Activated naive CD4-positive, alpha-beta T cell treated with anti-CD3 and anti-CD28 coated beads for 36 hours (primary cell): Measurements from ENCODE around the gene SYCP3. TPM values are rescaled to one million over a fixed set of nuclear protein-coding genes. Genes with fewer than 3 reads are reported as not detected.

ENCODE experiments used
- CTCF ChIA-PET: fragments of 350-600 bp; sonication (Branson Sonifier 250); formaldehyde crosslinking; loops from one replicate; lab custom pipeline; 2021; ENCODE audit warnings: antibody characterized with exemption; lab: Charles Lee
- DNase-seq: peaks from one replicate; pipeline ENCODE4 v3.0.0-alpha.2; 2020
- H3K27ac Mint-ChIP-seq: one replicate; pipeline ENCODE4 v1.8.0; 2021; ENCODE audit warnings: mild to moderate bottlenecking, mixed read lengths
- H3K27me3 Mint-ChIP-seq: one replicate; pipeline ENCODE4 v1.8.0; 2021; ENCODE audit warnings: low read depth, mixed read lengths
- H3K36me3 Mint-ChIP-seq: one replicate; pipeline ENCODE4 v1.8.0; 2021; ENCODE audit warnings: low read depth, mixed read lengths
- H3K4me1 Mint-ChIP-seq: one replicate; pipeline ENCODE4 v1.8.0; 2021; ENCODE audit warnings: low read depth, mixed read lengths
- H3K4me3 Mint-ChIP-seq: one replicate; pipeline ENCODE4 v1.8.0; 2021; ENCODE audit warnings: mild to moderate bottlenecking, moderate library complexity, mixed read lengths
- H3K9me3 Mint-ChIP-seq: one replicate; pipeline ENCODE4 v1.8.0; 2021; ENCODE audit warnings: mixed read lengths
- intact Hi-C: fragments of 100-400 bp; cut with micrococcal nuclease; formaldehyde crosslinking; loops from one replicate; pipeline ENCODE4 v1.15.1; 2023
- total RNA-seq, 2 experiments: library from RNA; stranded (reverse); gene quantifications; one replicate each; pipeline ENCODE4 v1.2.3, GENCODE V29; 2021

SYCP3 gene
- total RNA-seq, 2 experiments from 2014 or later = not detected

- CTCF ChIA-PET = interaction anchor here (2.9 to 3.5 kb wide), 2 partner anchors 54 to 65 kb away, joined by 17 to 23 read pairs; partner anchors contain the start of gene GNPTAB
- no peaks in the 10 kb centered on the region for H3K36me3 Mint-ChIP-seq
- H3K9me3 Mint-ChIP-seq = no peaks in the 10 kb centered on the region
- no peak for DNase-seq
- H3K27me3 Mint-ChIP-seq = no peaks in the 10 kb centered on the region
- intact Hi-C loops = loop anchor here (10.0 kb wide), 1 partner anchor 709 kb away; the partner anchor contains the start of gene IGF1
- H3K4me3 Mint-ChIP-seq = no peak overlapping the region
- no peak overlapping the region for H3K27ac Mint-ChIP-seq
- H3K4me1 Mint-ChIP-seq = peaks cover 4% of the 10 kb centered on the region
Measured at GRCh38 chr12:101775816-101776215, 36.6 kb upstream of the SYCP3 start.

GRCh38 chr12:101773650-101774162 is 34.4 kb upstream of the SYCP3 start:
- Mint-ChIP-seq H3K4me1 (peaks cover 4% of the 10 kb centered on the region), H3K36me3 (no peaks in the 10 kb centered on the region), H3K4me3 (no peak overlapping the region), H3K9me3 (no peaks in the 10 kb centered on the region), H3K27me3 (no peaks in the 10 kb centered on the region), H3K27ac (no peak overlapping the region)
- CTCF ChIA-PET = interaction anchor here (0.5 to 3.7 kb wide), 19 partner anchors 8 to 290 kb away, joined by 3 to 83 read pairs (median 3); partner anchors contain the start of gene GNPTAB
- intact Hi-C loops = loop anchor here (1.0 to 10.0 kb wide), 5 partner anchors 58 to 711 kb away; partner anchors contain the start of gene IGF1
- DNase-seq = peak; percentile 78

- DNase-seq = no peak
- H3K36me3 Mint-ChIP-seq = no peaks in the 10 kb centered on the region
Measured at GRCh38 chr12:101772012-101772775, 32.9 kb upstream of the SYCP3 start.

GRCh38 chr12:101769865-101770264 is 30.6 kb upstream of the SYCP3 start:
- peaks cover 4% of the 10 kb centered on the region for H3K4me1 Mint-ChIP-seq
- peaks cover 1% of the 10 kb centered on the region for H3K36me3 Mint-ChIP-seq
- intact Hi-C loops = loop anchor here (5.0 to 10.0 kb wide), 2 partner anchors 358 to 715 kb away; partner anchors contain the start of gene IGF1
- no peak overlapping the region for H3K4me3 Mint-ChIP-seq
- CTCF ChIA-PET = interaction anchor here (0.8 to 3.5 kb wide), 5 partner anchors 10 to 70 kb away, joined by 3 to 16 read pairs (median 5); partner anchors contain the start of gene GNPTAB
- no peak overlapping the region for H3K27ac Mint-ChIP-seq
- H3K27me3 Mint-ChIP-seq = no peaks in the 10 kb centered on the region
- DNase-seq = no peak
- H3K9me3 Mint-ChIP-seq = no peaks in the 10 kb centered on the region

More at GRCh38 chr12:101772012-101772775, 32.9 kb upstream of the SYCP3 start:
- no peaks in the 10 kb centered on the region for H3K27me3 Mint-ChIP-seq
- no peak overlapping the region for H3K4me3 Mint-ChIP-seq
- intact Hi-C loops = loop anchor here (5.0 to 10.0 kb wide), 2 partner anchors 360 to 713 kb away; partner anchors contain the start of gene IGF1
- CTCF ChIA-PET = interaction anchor here (0.8 to 3.7 kb wide), 11 partner anchors 12 to 289 kb away, joined by 3 to 83 read pairs (median 9); partner anchors contain the start of gene GNPTAB
- no peak overlapping the region for H3K27ac Mint-ChIP-seq
- peaks cover 4% of the 10 kb centered on the region for H3K4me1 Mint-ChIP-seq
- no peaks in the 10 kb centered on the region for H3K9me3 Mint-ChIP-seq

GRCh38 chr12:101768781-101769180 is 29.5 kb upstream of the SYCP3 start:
- CTCF ChIA-PET = interaction anchor here (1.6 to 3.5 kb wide), 3 partner anchors 11 to 71 kb away, joined by 5 to 16 read pairs (median 12); partner anchors contain the start of gene GNPTAB
- no peaks in the 10 kb centered on the region for H3K27me3 Mint-ChIP-seq
- H3K9me3 Mint-ChIP-seq = no peaks in the 10 kb centered on the region
- H3K27ac Mint-ChIP-seq = no peak overlapping the region
- peaks cover 4% of the 10 kb centered on the region for H3K4me1 Mint-ChIP-seq
- DNase-seq = no peak
- intact Hi-C loops = no loop called here
- H3K4me3 Mint-ChIP-seq = no peak overlapping the region
- peaks cover 4% of the 10 kb centered on the region for H3K36me3 Mint-ChIP-seq

GRCh38 chr12:101767537-101767936 is 28.3 kb upstream of the SYCP3 start:
- peaks cover 4% of the 10 kb centered on the region for H3K4me1 Mint-ChIP-seq
- peaks cover 5% of the 10 kb centered on the region for H3K36me3 Mint-ChIP-seq
- H3K27ac Mint-ChIP-seq = no peak overlapping the region
- CTCF ChIA-PET = interaction anchor here (1.4 to 3.5 kb wide), 3 partner anchors 37 to 73 kb away, joined by 3 to 16 read pairs (median 12); partner anchors contain the start of gene GNPTAB
- H3K27me3 Mint-ChIP-seq = no peaks in the 10 kb centered on the region
- H3K9me3 Mint-ChIP-seq = no peaks in the 10 kb centered on the region
- no peak for DNase-seq
- H3K4me3 Mint-ChIP-seq = no peak overlapping the region
- intact Hi-C loops = no loop called here

- CTCF ChIA-PET = interaction anchor here (0.5 to 0.8 kb wide), 2 partner anchors 9 to 174 kb away, joined by 3 to 4 read pairs; no protein-coding TSS in a partner anchor
Measured at GRCh38 chr12:101764051-101764792, 25.0 kb upstream of the SYCP3 start.

GRCh38 chr12:101763246-101763931 is 24.1 kb upstream of the SYCP3 start:
- Mint-ChIP-seq H3K36me3 (peaks cover 8% of the 10 kb centered on the region), H3K4me3 (no peak overlapping the region)
- CTCF ChIA-PET = interaction anchor here (0.6 kb wide), 1 partner anchor 181 kb away, joined by 5 read pairs; no protein-coding TSS in a partner anchor

More at GRCh38 chr12:101764051-101764792, 25.0 kb upstream of the SYCP3 start:
- no peaks in the 10 kb centered on the region for H3K9me3 Mint-ChIP-seq
- no peak overlapping the region for H3K4me3 Mint-ChIP-seq
- intact Hi-C loops = no loop called here
- H3K27ac Mint-ChIP-seq = no peak overlapping the region
- no peaks in the 10 kb centered on the region for H3K4me1 Mint-ChIP-seq
- no peak for DNase-seq
- H3K36me3 Mint-ChIP-seq = peaks cover 5% of the 10 kb centered on the region
- H3K27me3 Mint-ChIP-seq = no peaks in the 10 kb centered on the region

GRCh38 chr12:101761781-101762180 is 22.5 kb upstream of the SYCP3 start:
- DNase-seq = no peak
- Mint-ChIP-seq H3K4me1 (no peaks in the 10 kb centered on the region), H3K9me3 (no peaks in the 10 kb centered on the region), H3K27me3 (no peaks in the 10 kb centered on the region), H3K36me3 (peaks cover 11% of the 10 kb centered on the region), H3K4me3 (no peak overlapping the region), H3K27ac (no peak overlapping the region)
- CTCF ChIA-PET = interaction anchor here (0.6 to 1.2 kb wide), 5 partner anchors 30 to 110 kb away, joined by 3 to 8 read pairs (median 3); no protein-coding TSS in a partner anchor
- intact Hi-C loops = no loop called here

More at GRCh38 chr12:101763246-101763931, 24.1 kb upstream of the SYCP3 start:
- Mint-ChIP-seq H3K4me1 (no peaks in the 10 kb centered on the region), H3K27me3 (no peaks in the 10 kb centered on the region), H3K9me3 (no peaks in the 10 kb centered on the region), H3K27ac (no peak overlapping the region)
- intact Hi-C loops = no loop called here
- DNase-seq = no peak

- DNase-seq = no peak
- H3K36me3 Mint-ChIP-seq = peaks cover 11% of the 10 kb centered on the region
- intact Hi-C loops = no loop called here
- CTCF ChIA-PET = interaction anchor here (0.6 to 1.1 kb wide), 3 partner anchors 53 to 110 kb away, joined by 3 to 8 read pairs (median 3); no protein-coding TSS in a partner anchor
- H3K4me3 Mint-ChIP-seq = no peak overlapping the region
- no peaks in the 10 kb centered on the region for H3K9me3 Mint-ChIP-seq
- no peaks in the 10 kb centered on the region for H3K4me1 Mint-ChIP-seq
- no peak overlapping the region for H3K27ac Mint-ChIP-seq
- H3K27me3 Mint-ChIP-seq = no peaks in the 10 kb centered on the region
Measured at GRCh38 chr12:101761350-101761749, 22.1 kb upstream of the SYCP3 start.
